ENCODE data around the gene TOMM22.

The TOMM22 gene

DNA sequence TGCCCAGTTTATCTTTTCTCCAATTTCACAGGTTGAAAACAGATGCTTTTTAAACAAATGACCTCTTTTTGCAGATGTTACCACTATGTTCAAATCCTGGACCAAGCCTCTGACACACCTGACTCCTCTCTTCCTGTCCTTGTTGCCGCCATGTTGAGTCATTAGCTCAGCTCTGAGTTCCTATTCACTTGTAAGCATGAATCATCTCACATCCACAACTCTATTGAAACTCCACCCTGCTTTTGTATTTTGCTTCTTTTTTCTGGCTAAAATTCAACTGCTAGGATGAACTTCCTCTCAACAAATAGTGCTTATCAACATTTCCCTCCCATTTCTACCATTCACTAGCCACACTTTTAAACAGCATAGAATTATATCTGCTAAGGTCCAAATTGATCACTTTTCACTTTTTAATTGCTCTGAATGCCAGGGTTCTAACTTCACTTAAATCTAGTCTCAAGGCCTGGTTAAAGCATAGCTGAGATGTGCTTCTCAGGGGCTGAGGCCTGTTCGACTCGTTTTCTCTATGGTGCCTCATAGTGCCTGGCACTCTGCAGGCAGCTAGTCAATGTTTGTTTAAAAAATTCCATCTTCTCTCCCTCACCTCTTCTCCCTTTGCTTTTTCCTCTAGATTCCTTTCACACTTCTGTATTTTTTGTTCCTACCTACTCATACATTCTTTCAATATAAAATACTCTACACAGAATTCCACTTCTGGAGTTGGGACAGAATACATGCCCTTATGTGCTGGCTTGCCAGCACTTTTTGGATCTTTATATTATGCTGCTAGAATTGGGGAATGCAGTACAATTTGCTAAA, 15.1 kb downstream of the TOMM22 start:
- no peak for DNase-seq

DNA sequence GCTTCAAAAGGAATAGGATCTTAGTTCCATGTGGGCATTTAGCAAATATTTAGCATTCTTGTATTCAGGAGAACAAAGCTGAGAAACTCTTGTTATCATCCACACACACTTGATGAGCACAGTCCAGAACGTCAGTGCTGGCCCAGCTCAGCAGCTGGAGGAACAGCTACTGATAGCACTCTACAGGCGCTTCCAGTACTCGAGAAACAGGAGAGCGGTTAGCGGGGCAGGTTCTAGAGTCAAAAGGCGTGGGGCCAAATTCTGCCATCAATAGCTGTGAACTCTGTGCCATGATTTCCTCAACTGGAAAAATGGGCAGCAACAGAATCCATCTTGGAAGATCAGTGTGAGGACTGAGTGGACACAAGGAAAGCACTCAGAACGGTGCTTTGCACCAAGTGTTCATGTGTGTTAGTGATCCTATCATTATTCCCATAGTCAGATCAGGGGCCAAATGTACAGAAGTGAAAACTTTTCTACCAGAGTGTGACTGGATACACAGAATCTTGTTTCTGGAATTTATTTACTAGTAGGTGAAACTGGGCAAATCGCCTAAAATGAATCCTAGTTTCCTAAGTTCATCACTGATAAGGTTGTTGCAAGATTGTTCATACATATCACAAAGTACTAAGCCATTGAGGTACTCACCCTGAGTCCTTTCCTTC, 15.8 kb downstream of the TOMM22 start:
- no peak for DNase-seq

DNA sequence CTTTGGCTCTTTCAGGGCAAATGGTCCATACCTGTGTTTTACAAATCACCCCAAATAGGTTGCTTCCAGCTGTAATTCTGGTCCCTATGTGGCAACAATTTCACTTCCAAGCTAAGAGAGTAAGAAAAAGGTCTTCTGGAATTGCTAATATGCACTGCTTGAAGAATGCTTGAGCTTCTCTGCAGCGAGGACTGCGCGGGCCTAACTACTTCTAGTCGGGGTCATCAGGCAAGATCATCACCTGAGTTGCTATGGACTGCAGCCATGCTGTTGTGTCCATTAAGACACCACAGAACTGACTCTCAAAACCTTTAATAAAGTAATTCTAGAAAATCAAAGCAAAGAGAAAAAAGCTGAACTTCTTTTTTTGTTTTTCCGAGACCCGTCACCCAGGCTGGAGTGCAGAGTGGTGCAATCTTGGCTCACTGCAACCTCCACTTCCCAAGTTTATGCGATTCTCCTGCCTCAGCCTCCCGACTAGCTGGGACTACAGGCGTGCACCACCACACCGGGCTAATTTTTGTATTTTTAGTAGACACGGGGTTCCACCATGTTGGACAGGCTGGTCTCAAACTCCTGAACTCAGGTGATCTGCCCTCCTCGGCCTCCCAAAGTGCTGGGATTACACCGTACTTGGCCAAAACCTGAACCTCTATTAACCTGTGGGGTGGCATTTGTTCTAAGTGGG, 16.8 kb downstream of the TOMM22 start:
- no peak for DNase-seq

GRCh38 chr22:38699143-38699542, 17.4 kb downstream of the TOMM22 start:
- no peak for DNase-seq

- DNase-seq, result no peak
These were observed 18.0 kb downstream of the TOMM22 start for GRCh38 chr22:38699784-38700183.

- DNase-seq, result no peak
These were observed 18.6 kb downstream of the TOMM22 start for GRCh38 chr22:38700270-38700788.

- peak; percentile 26 for DNase-seq
These were observed 19.3 kb downstream of the TOMM22 start, which contains the start of gene JOSD1 for GRCh38 chr22:38700789-38701628. Gene JOSD1 (minus strand): TSS chr22:38700943. CDS start chr22:38699987, 956 bp downstream.

DNA sequence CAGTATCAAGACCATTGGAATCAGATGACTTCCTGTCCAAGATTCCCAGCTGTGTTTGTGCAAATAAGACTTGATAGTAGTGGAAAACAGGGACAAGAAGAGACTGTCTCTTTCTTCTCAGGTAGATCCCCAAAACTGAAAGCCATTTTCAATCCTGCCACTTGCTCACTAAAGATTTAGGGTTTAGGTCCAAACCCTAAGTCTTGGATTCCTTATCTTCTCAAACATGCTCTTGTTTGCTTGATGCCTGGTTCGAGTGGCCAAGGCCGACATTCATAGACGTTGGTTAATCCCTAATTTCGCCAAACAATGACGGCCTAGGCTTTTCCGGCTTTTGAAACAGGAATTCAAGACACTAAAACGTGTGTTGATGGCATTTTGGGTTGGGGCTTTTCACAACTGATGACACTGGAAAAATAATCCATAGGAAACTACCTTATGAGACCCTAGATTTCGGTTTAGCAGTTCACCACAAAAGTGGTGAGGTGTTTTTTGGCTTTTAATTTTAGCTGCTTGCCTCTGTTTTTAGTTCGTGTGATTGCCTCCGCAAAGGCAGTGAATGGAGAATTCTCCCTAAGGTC, 23.0 kb downstream of the TOMM22 start:
- no peak for DNase-seq

GRCh38 chr22:38705235-38706100, 23.7 kb downstream of the TOMM22 start, which contains the start of gene GTPBP1:
Gene GTPBP1 (plus strand): TSS chr22:38705944. CDS start chr22:38705956, 12 bp downstream.
- DNase-seq, result peak; percentile 99

DNA sequence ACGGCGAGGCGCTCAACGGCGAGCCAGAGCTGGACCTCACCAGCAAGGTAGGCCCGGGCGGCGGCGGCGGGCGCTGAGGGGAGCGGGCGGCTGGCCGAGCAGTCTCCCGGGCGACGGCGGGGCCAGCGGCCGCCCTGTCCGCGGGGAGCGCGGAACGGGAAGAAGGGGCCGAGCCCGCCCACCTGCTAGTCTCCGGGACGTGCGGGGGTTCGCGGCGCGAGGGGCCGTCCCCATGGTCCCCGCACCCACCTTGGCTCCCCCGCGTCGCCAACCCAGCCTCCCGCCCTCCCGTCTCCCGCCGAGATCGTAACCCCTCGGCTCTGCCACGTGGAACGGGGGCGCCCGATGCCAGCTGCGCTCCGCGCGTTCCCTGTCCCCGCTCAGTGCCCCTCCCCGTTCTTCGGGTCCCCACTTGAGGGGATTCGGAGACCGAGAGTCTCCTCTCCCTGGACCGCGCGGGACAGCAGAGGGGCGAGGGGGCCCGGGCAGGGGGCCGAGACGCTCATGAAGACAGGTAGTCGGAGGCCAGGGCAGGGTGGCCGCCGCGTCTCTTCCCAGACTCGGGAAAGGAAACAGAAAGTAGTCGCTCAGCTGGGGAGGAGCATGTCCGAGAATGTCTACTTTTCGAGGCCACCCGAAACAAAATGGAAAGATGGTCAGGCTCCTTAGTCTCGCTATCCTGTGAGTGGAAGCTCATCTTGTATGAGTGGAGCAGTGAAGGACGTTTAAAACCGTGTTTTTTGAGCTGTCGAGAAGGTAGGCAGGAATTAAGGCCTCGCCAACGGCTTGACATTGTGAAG, 24.5 kb downstream of the TOMM22 start:
- DNase-seq, result no peak

GRCh38 chr22:38706901-38707195, 25.1 kb downstream of the TOMM22 start:
- DNase-seq, result no peak

- DNase-seq, result no peak
These were observed 25.6 kb downstream of the TOMM22 start for GRCh38 chr22:38707346-38707745.

GRCh38 chr22:38707984-38708383, 26.2 kb downstream of the TOMM22 start:
- no peak for DNase-seq

GRCh38 chr22:38709306-38709705, 27.5 kb downstream of the TOMM22 start:
- no peak for DNase-seq

GRCh38 chr22:38710351-38710750, 28.6 kb downstream of the TOMM22 start:
- DNase-seq, result no peak

- no peak for DNase-seq
These were observed 29.1 kb downstream of the TOMM22 start for GRCh38 chr22:38710866-38711265.

DNA sequence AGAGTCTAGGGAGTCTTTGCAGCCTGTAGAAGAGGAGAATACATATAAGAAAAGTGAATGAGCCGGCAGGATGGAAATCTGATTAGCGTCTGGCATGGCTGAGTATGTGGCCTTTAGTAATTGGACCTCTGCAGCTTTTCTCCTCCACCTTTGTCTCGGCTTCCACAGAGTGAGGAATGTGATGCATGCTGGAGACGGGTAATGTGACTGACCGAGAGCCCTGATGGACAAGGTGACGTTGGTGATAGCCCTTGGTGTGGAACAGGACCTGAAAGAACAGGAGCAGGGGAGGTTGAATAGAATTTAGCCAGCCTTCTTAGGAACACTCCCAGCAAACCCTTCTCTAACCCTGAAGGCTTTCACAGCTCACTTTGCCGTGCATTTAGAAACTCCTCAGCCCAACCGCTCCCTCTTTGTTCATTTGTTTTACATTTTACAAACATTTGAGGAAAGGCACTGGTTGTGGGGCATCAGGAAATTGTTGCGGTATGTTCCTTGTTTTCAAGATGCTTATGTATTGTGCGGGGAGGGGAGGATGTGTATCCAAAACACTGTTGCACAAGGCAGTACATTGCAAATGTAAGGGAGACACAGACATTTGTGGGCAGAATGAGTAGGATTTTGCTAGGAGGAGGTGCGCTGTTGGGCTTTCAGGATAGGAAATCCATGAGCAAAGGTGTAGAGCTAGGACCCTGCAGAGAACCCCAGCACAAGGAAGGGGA, 30.9 kb downstream of the TOMM22 start:
- DNase-seq, result no peak

DNA sequence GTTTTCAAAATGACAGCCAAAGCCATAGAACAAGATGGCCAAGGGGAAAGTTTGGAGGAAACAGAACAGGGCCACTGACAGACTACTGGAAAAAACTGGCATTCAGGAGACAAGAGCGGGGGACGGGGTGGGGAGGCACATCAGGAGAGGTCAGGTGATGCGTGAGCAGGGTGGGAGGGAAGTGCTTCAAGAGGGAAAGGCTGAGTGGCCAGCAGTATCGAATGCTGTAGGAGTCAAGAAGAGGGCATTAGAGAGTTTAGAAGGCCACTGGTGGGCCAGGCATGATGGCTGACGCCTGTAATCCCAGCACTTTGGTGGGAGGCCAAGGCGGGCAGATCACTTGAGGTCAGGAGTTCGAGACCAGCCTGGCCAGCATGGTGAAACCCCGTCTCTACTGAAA, 32.2 kb downstream of the TOMM22 start:
- no peak for DNase-seq

DNA sequence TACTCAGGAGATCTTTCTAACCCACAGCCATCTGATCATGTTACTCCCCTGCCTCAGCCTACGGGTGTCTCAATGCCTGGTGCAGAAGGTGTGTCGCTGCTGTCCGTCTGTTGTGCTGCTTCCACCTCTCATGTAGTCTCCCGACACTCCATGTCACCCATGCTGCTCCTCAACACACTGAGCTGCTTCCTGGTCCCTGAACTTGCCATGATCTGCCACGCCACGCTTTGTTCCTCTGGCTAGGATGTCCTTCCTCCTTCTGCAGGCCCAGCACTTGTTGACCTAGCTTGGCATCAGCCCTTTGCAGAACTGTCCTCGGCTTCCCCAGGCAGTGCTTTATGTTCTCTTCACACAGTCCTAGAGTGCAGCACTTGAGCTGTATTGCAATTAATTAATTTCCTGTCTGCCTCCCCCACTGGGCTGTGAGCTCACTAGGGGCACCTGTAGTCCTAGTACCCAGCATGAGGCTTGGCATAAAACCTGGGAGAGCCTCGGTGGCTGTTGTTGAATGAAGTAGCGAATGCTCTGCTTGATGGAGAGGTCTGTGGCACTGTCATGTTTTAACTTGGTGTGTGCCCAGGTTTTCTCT, 33.5 kb downstream of the TOMM22 start:
- peak; percentile 80 for DNase-seq
